Heart left ventricle (tissue), 13 donors: ENCODE results near the gene SMAD9.

Experiments
- POLR2A ChIP-seq, 2 donors: fragments of 450-650 bp; IDR thresholded peaks; one replicate each; pipeline ENCODE4 v1.6.1; 2017; ENCODE audit warnings: antibody characterized with exemption in 2 of 2, mild to moderate bottlenecking in 2 of 2, moderate library complexity in 2 of 2
- TF ChIP-seq, protein P1 (sequence below), 12 donors: fragments of 200-600 bp; sonication (generic) in 4 of 12; IDR thresholded peaks; one replicate each; pipeline versions ENCODE4 v1.5.0 to v1.8.0; 2018 to 2022; ENCODE audit warnings: antibody characterized with exemption in 12 of 12, mild to moderate bottlenecking in 5 of 12
- donor health status: ischemic (EF 13 %, LVEDD 7.1; RV severe dilation, severe dysfunction).
- donor health status: DM: no; HTN: yes; CAD: no.
- donor health status: DM: no; HTN: no; CAD: no.
- donor health status: ischemic (EF 25% LVEDD 6.9; RV normal size, moderate dysfunction).
- donor health status: ischemic (EF 25% LVEDD 5.7; RV mildly dilated, moderate dysfunction).
- donor health status: ischemic (EF 35%, LVEDD 5.7; RV mildly dilated, moderate dysfunction).
- donor health status: nonischemic (EF 11% LVEDD 7.7; RV severe dilation, severe dysfunction).
- donor health status: DM: yes; HTN: yes; CAD: no.
- donor health status: PGD.
- donor health status: ischemic (EF 29% LVEDD 5.4; RV normal size, mild dysfunction).
- donor health status: nonischemic (EF 23%, LVEDD 6.1; RV moderate dilation, normal function).

DNA sequence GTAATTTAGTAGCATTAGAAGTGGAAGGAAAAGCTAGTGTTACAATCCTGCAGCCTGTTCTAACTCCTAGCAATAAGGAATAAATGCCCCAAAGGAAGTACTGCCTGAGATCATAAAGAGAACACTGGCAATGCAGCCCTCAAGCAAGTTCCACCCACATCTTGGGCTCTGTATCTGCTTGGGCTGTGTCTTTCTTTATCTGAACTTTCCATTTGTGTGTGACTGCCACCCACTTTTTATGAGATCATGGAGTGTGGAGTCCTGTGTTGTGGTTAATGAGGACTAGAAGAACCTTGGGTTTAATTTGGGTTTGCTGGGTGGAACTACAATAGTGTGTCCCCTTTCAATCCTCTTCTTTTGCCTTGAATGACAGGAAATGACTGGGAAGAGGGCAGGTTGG lies 62.8 kb downstream of the SMAD9 start:
- TF ChIP-seq, protein P1, sequence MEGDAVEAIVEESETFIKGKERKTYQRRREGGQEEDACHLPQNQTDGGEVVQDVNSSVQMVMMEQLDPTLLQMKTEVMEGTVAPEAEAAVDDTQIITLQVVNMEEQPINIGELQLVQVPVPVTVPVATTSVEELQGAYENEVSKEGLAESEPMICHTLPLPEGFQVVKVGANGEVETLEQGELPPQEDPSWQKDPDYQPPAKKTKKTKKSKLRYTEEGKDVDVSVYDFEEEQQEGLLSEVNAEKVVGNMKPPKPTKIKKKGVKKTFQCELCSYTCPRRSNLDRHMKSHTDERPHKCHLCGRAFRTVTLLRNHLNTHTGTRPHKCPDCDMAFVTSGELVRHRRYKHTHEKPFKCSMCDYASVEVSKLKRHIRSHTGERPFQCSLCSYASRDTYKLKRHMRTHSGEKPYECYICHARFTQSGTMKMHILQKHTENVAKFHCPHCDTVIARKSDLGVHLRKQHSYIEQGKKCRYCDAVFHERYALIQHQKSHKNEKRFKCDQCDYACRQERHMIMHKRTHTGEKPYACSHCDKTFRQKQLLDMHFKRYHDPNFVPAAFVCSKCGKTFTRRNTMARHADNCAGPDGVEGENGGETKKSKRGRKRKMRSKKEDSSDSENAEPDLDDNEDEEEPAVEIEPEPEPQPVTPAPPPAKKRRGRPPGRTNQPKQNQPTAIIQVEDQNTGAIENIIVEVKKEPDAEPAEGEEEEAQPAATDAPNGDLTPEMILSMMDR (IDR thresholded peaks at IDR 0.05): no peak
- TF ChIP-seq POLR2A (IDR thresholded peaks at IDR 0.05): no peak
